ENCODE results near the gene ZFYVE19.

Gene ZFYVE19

DNA sequence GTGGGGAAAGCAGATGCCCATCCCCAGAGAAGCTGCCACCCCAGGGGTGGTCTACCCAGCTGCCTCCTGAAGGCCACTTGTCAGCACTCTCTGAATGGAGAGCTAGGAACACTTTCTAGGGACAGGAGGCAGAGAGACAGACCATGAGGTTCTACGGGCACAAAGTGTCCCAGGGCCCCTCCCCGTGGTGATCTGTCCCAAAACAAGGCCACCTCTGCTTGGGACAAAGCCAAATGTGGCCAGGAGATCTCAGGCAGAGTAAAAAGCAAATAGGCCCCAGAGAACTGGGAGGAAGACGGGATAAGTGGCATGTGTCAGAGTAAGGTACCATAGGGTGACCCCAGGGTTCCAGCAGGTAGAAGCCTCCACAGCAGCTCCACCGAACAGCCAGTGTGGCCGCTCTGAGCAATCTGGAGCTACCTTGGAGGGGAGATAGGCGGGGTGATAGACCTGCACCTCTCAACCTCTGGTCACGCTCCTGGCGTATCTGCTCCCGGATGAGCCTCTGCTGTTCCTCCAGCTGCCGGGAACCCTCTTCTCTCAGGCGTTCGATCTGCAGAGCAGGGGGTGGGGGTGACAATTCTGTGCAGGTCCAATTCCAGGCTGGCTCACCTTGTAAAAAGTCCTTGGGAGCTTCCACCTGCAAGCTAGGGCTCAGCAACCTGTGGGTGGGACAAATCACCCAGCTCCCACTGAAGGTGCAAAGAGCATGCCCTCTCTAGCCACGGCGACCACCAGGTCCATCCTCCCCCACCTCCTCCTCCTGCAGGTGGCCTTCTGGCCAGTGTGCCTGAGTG is 31.0 kb upstream of the ZFYVE19 start:
- no peak for FAIRE-seq

GRCh38 chr15:40776537-40777141 is 30.2 kb upstream of the ZFYVE19 start:
- FAIRE-seq = no peak

GRCh38 chr15:40782609-40783227 is 24.2 kb upstream of the ZFYVE19 start:
- no peak for FAIRE-seq

DNA sequence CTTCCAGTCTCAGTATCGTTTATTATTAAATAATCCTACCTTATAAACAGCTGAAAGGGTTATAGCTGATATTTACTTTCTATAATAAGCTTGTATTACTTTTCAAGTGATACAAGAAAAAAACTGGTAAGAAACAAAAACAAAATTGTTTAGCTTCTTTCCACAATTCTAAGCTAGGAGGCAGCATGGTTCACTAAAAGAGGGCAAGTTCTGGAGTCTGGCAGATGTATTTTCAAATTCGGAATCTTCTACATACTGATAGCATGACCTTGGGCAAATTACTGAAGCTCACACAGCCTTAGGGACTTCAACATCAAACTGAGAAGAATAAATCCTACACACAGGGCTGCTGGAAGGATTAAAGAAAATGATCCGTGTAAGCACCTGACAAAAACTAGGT is 21.7 kb upstream of the ZFYVE19 start:
- FAIRE-seq = no peak

GRCh38 chr15:40785814-40786213 is 21.1 kb upstream of the ZFYVE19 start:
- no peak for FAIRE-seq

DNA sequence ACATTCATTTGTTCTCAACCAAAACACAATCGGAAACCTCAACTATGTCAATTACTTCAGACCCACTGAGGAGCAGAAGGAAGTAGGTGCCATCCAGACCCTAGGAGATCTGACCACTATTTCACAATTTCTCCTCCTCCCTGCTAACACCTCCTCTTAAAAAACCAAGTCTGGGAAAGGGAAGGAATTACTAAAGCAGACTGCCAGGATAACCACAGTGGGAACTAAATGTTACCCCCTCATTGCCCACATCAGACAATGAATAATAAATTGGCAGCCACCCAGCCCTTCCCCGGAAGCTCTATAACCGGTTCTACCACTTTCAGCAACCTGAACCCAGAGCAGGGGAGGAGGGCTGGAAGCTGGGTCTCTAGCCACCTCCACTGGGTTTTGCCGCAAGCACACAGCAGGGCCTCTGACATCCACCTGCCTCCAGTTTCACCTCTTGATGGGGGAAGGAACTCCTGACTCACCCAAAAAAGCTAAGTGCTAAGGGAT is 19.5 kb upstream of the ZFYVE19 start:
- no peak for FAIRE-seq

- FAIRE-seq = no peak
Observed at GRCh38 chr15:40787991-40788390, 18.9 kb upstream of the ZFYVE19 start.

GRCh38 chr15:40789119-40789518 is 17.8 kb upstream of the ZFYVE19 start:
- FAIRE-seq = no peak

DNA sequence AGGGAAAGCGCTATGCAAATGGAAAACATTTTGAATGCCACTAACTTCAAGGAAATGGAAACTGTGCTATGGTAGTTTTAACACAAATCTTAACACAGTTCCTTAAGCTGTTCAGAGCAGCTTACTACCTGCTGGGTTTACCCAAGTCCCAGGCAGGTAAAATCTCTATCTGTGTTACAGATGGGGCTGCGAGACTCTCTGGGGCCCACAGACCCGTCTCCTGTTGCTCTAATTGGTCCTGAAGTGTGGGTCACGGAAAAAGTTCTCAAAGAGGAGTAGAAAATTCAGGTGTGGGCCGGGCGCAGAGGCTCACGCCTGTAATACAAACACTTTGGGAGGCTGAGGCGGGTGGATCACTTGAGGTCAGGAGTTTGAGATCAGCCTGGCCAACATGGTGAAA is 16.9 kb upstream of the ZFYVE19 start:
- no peak for FAIRE-seq

DNA sequence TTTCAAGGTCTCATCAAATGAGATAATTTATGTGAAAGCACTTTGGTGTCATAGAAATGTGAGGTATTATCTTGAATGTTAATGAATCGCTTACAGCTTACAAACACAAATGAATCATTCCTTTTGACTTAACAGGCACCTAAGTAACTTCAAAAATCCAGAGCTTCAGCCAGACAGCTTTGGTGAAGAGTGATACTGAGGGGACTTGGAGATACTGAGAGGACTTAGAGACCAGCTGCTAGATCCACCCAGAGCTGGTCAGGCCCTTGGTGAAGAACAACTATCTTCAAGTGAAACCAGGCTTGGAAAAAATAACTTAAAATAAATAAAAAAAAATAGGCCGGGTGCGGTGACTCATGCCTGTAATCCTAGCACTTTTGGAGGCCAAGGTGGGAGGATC is 16.2 kb upstream of the ZFYVE19 start:
- no peak for FAIRE-seq

- no peak for FAIRE-seq
Observed at GRCh38 chr15:40792394-40792793, 14.5 kb upstream of the ZFYVE19 start.

- no peak for FAIRE-seq
Observed at GRCh38 chr15:40793216-40793989, 13.5 kb upstream of the ZFYVE19 start.

DNA sequence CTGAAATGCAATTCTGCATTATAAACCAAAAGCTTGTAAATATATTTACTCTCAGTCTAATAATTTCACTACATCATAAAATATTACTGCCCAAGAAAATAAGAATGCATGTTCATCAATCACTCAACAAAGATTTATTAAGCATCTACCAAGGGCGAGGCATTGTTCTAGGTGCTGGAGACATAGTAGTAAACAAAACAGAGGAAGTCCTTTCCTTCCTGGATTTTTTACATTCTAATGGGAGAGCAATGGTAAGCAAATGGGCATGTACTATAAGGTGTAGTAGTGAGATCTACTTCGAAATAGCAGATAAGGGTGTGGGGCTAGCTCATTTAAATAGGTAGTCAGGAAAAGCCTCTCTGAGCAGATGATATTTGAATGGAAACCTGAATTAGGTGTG is 10.8 kb upstream of the ZFYVE19 start:
- no peak for FAIRE-seq

GRCh38 chr15:40796512-40796911 is 10.4 kb upstream of the ZFYVE19 start:
- no peak for FAIRE-seq

DNA sequence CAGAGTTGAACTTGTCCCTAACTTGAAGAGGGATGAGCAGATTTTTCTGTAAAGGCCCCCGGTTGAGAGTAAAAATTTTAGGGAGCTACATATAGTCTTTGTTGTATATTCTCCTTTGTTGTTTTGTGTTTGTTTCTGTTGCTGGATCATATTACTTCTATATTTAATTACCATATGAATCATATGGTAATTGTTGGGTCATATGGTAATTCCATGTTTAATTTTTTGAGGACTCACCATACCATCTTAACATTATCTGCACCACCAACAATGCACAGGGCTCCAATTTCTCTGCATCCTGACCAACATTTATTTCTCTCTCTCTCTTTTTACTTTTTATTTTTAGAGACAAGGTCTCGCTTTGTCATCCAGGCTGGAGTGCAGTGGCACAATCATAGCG is 7.4 kb upstream of the ZFYVE19 start:
- no peak for FAIRE-seq

DNA sequence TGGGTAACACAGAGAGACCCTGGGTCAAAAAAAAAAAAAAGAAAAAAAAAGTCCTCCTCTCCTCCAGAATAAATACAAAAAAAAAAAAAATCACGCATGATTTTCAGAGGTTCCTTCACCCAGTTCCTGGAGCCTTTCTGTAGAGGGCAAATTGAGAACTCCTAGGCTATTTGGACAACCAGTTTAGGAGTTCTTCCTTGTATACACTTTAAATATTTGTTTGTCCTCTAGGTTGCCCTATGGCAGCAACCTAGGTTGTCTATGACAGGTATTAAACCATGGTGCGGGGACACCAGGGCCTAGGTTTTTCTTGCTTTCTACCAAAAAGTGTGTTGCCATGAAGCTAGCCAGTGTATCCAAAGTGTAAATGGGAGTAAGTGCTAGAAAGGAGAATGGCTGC is 3.8 kb upstream of the ZFYVE19 start:
- no peak for FAIRE-seq

GRCh38 chr15:40803688-40804087 is 3.2 kb upstream of the ZFYVE19 start:
- no peak for FAIRE-seq

- FAIRE-seq = no peak
Observed at GRCh38 chr15:40806672-40807027, 239 bp upstream of the ZFYVE19 start.

DNA sequence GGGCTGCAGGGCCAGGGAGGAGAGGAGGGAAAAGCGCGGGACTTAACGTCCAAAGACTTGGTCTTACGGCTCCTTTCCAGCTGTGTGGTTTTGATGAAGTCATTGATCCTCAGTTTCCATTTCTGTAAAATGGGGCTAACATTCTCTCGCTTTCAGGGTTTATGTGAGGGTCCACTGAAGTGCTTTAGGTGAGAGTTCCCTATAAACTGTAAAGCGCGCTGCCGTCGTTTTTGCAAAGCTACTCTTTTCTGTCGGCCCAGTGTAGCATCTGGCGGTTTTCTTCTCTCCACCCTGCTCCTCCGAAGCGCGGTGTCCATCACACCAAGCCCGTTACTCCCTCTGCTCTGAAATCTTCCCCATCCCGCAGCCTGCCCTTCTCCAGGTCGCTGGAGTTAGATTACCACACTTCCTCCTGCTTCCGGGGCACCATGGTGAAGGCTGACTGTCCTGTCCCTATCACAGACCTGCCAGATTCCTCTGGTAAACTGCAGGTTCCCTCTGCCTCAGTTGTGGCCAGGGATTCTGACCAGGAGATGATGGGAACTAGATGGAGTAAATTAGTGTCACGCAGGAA is 1.1 kb downstream of the ZFYVE19 start:
- no peak for FAIRE-seq

DNA sequence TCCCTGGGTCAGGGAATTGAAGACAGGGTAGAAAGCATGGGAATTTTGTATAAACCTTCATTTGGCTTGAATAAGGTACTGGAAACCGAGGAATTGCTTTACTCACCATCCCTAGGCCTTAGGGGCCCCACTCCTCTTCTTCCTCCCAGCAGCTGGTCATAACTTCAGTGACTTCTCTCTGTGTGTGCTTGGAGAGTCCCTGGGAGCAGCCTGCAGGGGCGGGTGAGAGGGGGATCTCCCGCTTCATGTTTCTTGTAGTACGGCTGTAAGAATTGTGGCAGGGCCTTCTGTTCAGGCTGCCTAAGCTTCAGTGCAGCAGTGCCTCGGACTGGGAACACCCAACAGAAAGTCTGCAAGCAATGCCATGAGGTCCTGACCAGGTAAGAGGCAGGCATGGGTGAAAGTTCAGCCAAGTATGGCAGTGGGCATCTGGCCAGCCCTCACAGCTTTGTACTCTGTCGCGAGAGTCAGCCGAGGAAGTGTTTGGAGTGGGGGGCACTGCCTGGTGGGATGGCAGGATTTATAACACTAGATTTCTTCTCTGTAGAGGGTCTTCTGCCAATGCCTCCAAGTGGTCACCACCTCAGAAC is 2.1 kb downstream of the ZFYVE19 start:
- FAIRE-seq = no peak

GRCh38 chr15:40812721-40813425 is 6.0 kb downstream of the ZFYVE19 start:
- FAIRE-seq = no peak
